Natural killer cell (primary cell): Measurements from ENCODE around the gene SMU1. TPM values are rescaled to one million over a fixed set of nuclear protein-coding genes. Genes with fewer than 3 reads are reported as not detected.
A peak's percentile ranks its signal among the peaks of the same experiment; 100 is the strongest.

Experiments
- ATAC-seq, 3 donors: fragments of 150-1000 bp in 2 of 3; fragments of 200-7000 bp in 1 of 3; cut with Tn5 transposase; 1 replicate in 1 of 3; 2 replicates in 2 of 3; pipeline ENCODE4 v1.10.0; 2021; ENCODE audit warnings: mild to moderate bottlenecking in 2 of 3, moderate library complexity in 2 of 3
- DNase-seq, 2 donors: peaks; one replicate each; pipeline versions ENCODE4 v3.0.0 to v3.0.0-alpha.2; 2013 to 2021; ENCODE audit warnings: mixed read lengths in 1 of 2
- H3K27ac ChIP-seq: one replicate; pipeline ENCODE4 v1.5.1; 2013; ENCODE audit warnings: mild to moderate bottlenecking, low read length
- H3K27me3 ChIP-seq: one replicate; pipeline ENCODE4 v1.6.1; 2013; ENCODE audit warnings: low read length; ENCODE audit not compliant: control insufficient read depth, insufficient read depth
- H3K36me3 ChIP-seq: one replicate; pipeline ENCODE4 v1.6.1; 2013; ENCODE audit warnings: low read length; ENCODE audit not compliant: control insufficient read depth, insufficient read depth
- H3K4me1 ChIP-seq: one replicate; pipeline ENCODE4 v1.6.1; 2013; ENCODE audit warnings: low read length; ENCODE audit not compliant: control insufficient read depth, insufficient read depth
- H3K4me3 ChIP-seq: one replicate; pipeline ENCODE4 v1.5.1; 2013; ENCODE audit warnings: low read length
- H3K9me3 ChIP-seq: one replicate; pipeline ENCODE4 v1.6.1; 2013; ENCODE audit warnings: low read length; ENCODE audit not compliant: control insufficient read depth, insufficient read depth
- H3K27ac Mint-ChIP-seq, 2 donors: one replicate each; pipeline ENCODE4 v1.8.0; 2022; ENCODE audit warnings: mild to moderate bottlenecking in 2 of 2, mixed read lengths in 2 of 2, moderate library complexity in 1 of 2
- H3K27me3 Mint-ChIP-seq, 2 donors: one replicate each; pipeline ENCODE4 v1.8.0; 2022; ENCODE audit warnings: low read depth in 2 of 2, mixed read lengths in 2 of 2
- H3K36me3 Mint-ChIP-seq: one replicate; pipeline ENCODE4 v1.8.0; 2022; ENCODE audit warnings: mixed read lengths
- H3K4me1 Mint-ChIP-seq, 2 donors: one replicate each; pipeline ENCODE4 v1.8.0; 2022; ENCODE audit warnings: mixed read lengths in 2 of 2
- H3K4me3 Mint-ChIP-seq: one replicate; pipeline ENCODE4 v1.8.0; 2022; ENCODE audit warnings: mild to moderate bottlenecking, moderate library complexity, mixed read lengths
- H3K9me3 Mint-ChIP-seq, 2 donors: one replicate each; pipeline ENCODE4 v1.8.0; 2022; ENCODE audit warnings: mixed read lengths in 2 of 2
- WGBS: methylation state at CpG from one replicate; pipeline ENCODE4 v1.1.7; 2013; ENCODE audit warnings: missing lambda C conversion rate; ENCODE audit not compliant: insufficient coverage; 5-methylcytosine and 5-hydroxymethylcytosine counted together
- intact Hi-C: fragments of 100-400 bp; cut with micrococcal nuclease; formaldehyde crosslinking; loops from one replicate; pipeline ENCODE4 v1.14.2; 2022
- total RNA-seq, 4 donors: library from RNA; stranded (reverse); fragments of 120-200 nt in 1 of 4; gene quantifications; one replicate each; pipeline versions ENCODE4 v1.2.3 to v1.2.4, GENCODE V29; 2013 to 2022
- TF ChIP-seq, protein P1 (sequence below): fragments of 200-600 bp; IDR thresholded peaks from one replicate; pipeline ENCODE4 v1.8.0; 2022; ENCODE audit warnings: antibody characterized with exemption

SMU1 gene
- total RNA-seq, 3 donors from 2014 or later (not counting 1 experiment from before 2014, with no cell fraction given): 21.9 to 23.2 (median 22.1) TPM

DNA sequence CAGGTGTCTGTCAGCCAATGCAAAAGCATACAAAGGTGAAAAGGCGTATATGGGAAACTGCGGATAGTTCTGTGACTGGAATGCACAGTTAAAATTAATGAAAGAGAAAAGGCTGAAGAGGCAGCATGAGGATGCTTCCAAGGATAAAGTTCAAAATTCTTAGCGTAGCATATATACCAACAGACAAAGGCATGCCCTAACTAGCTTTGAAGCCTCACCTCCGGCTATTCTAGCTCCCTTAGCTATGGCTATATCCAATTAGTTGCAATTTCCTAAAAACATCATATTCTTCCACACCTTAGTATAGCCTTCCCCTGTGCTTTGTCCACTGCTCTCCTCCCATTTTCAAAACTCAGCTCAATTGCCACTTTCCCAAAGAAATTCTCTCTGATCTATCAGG, 52.8 kb downstream of the SMU1 start:
- Histone ChIP-seq H3K27ac (no peak overlapping the region), H3K4me3 (no peak overlapping the region), H3K36me3 (peaks cover 21% of the 10 kb centered on the region), H3K27me3 (no peaks in the 10 kb centered on the region), H3K4me1 (peaks cover 26% of the 10 kb centered on the region), H3K9me3 (no peaks in the 10 kb centered on the region)
- WGBS: 98% methylated on average over 4 of the region's 4 CpGs
- Mint-ChIP-seq H3K27ac (peak overlapping the region; percentile 36 to 98), H3K27me3 (no peaks in the 10 kb centered on the region), H3K36me3 (no peaks in the 10 kb centered on the region), H3K4me3 (peak overlapping the region; percentile 92), H3K4me1 (peaks cover 40 to 44% of the 10 kb centered on the region in 2 donors), H3K9me3 (no peaks in the 10 kb centered on the region)
- ATAC-seq: no peak
- intact Hi-C loops: loop anchor here (2.0 kb wide), 1 partner anchor 241 kb away; the partner anchor contains the start of genes BAG1 and CHMP5
- DNase-seq: no peak
- TF ChIP-seq, protein P1, sequence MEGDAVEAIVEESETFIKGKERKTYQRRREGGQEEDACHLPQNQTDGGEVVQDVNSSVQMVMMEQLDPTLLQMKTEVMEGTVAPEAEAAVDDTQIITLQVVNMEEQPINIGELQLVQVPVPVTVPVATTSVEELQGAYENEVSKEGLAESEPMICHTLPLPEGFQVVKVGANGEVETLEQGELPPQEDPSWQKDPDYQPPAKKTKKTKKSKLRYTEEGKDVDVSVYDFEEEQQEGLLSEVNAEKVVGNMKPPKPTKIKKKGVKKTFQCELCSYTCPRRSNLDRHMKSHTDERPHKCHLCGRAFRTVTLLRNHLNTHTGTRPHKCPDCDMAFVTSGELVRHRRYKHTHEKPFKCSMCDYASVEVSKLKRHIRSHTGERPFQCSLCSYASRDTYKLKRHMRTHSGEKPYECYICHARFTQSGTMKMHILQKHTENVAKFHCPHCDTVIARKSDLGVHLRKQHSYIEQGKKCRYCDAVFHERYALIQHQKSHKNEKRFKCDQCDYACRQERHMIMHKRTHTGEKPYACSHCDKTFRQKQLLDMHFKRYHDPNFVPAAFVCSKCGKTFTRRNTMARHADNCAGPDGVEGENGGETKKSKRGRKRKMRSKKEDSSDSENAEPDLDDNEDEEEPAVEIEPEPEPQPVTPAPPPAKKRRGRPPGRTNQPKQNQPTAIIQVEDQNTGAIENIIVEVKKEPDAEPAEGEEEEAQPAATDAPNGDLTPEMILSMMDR: no peak

DNA sequence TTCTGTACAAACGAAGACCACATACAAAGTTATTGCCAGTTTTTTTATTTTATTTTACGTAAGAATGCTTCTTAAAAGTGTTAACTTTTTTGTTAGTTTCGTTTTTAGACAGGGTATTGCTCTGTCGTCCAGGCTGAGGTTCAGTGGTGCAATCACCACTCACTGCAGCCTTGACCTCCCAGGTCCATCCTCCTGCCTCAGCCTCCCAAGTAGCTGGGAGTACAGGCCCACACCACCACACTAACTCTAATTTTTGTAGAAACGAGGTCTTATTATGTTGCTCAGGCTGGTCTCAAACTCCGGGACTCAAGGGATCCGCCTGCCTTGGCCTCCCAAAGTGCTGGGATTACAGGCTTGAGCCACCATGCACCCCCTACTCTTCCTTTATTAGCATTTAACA, 53.7 kb downstream of the SMU1 start:
- TF ChIP-seq, protein P1: no peak
- Mint-ChIP-seq H3K9me3 (no peaks in the 10 kb centered on the region), H3K36me3 (no peaks in the 10 kb centered on the region), H3K27me3 (no peaks in the 10 kb centered on the region), H3K4me3 (peak overlapping the region; percentile 9), H3K4me1 (peaks cover 32 to 36% of the 10 kb centered on the region in 2 donors), H3K27ac (peak overlapping the region in 1 of 2 donors; percentile 36)
- no peak overlapping the region for H3K4me3 ChIP-seq
- DNase-seq (no peak), ATAC-seq (no peak)
- H3K27me3 ChIP-seq: no peaks in the 10 kb centered on the region
- H3K36me3 ChIP-seq: peaks cover 13% of the 10 kb centered on the region
- H3K4me1 ChIP-seq: peaks cover 24% of the 10 kb centered on the region
- no peaks in the 10 kb centered on the region for H3K9me3 ChIP-seq
- no peak overlapping the region for H3K27ac ChIP-seq
- 75% methylated on average over 6 of the region's 7 CpGs for WGBS
- intact Hi-C loops: no loop called here

DNA sequence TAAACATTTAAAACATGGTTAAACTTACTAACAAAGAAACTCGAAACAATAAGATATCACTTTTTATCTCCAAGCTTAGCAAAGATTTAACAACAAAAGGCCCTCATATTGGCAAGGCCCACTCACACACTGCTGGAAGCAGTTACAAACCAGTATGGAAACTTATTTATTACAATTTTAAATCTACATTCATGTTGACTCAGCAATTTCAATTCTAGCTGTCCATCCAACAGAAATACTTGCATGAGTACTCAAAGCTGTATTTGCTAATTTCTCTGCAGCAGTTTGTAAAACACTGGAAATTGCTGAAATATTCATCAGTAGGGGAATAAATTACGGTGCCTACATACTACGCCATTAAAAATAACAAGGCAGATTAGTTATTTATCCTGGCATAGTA, 54.2 kb downstream of the SMU1 start:
- Histone ChIP-seq H3K4me3 (no peak overlapping the region), H3K27ac (no peak overlapping the region), H3K4me1 (peaks cover 20% of the 10 kb centered on the region), H3K27me3 (no peaks in the 10 kb centered on the region), H3K9me3 (no peaks in the 10 kb centered on the region), H3K36me3 (peaks cover 9% of the 10 kb centered on the region)
- no peak for ATAC-seq
- no peak overlapping the region for H3K27ac Mint-ChIP-seq
- H3K4me3 Mint-ChIP-seq: no peak overlapping the region
- intact Hi-C loops: no loop called here
- H3K9me3 Mint-ChIP-seq: no peaks in the 10 kb centered on the region
- H3K4me1 Mint-ChIP-seq: peaks cover 31 to 36% of the 10 kb centered on the region in 2 donors
- DNase-seq: no peak
- TF ChIP-seq, protein P1: no peak
- H3K36me3 Mint-ChIP-seq: no peaks in the 10 kb centered on the region
- 94% methylated on average over 3 of the region's 3 CpGs for WGBS
- H3K27me3 Mint-ChIP-seq: no peaks in the 10 kb centered on the region

DNA sequence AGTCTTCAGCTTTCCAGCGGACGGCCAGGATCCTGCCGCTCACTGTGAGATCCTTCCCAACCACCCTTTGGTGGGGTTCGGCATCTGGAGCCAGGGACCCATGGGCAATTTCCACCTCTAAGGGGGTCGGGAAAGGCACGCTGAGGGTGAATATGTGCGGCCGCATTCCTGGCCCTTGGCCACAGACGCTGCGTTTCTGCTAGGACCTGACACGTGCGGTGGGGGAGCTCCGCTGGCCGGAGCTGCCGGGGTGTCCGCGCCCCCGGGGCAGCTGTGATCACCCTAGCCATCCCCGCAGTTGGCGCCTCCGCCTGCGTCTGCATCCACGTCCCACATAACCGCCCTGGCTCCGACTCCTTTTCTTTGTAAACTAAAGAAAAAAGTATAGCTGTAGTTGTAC, 56.7 kb downstream of the SMU1 start:
- ATAC-seq (no peak), DNase-seq (no peak)
- WGBS: 98% methylated on average over 25 of the region's 25 CpGs
- Mint-ChIP-seq H3K36me3 (no peaks in the 10 kb centered on the region), H3K4me1 (peaks cover 14 to 23% of the 10 kb centered on the region in 2 donors), H3K27ac (no peak overlapping the region), H3K9me3 (no peaks in the 10 kb centered on the region), H3K4me3 (no peak overlapping the region), H3K27me3 (no peaks in the 10 kb centered on the region)
- no peaks in the 10 kb centered on the region for H3K36me3 ChIP-seq
- no peaks in the 10 kb centered on the region for H3K9me3 ChIP-seq
- no peak overlapping the region for H3K27ac ChIP-seq
- H3K4me3 ChIP-seq: no peak overlapping the region
- H3K27me3 ChIP-seq: no peaks in the 10 kb centered on the region
- TF ChIP-seq, protein P1: no peak
- peaks cover 8% of the 10 kb centered on the region for H3K4me1 ChIP-seq
- intact Hi-C loops: no loop called here
